OCI-LY3 (cell line): ENCODE measurements around the gene PCSK7.

Experiments
- H2AFZ ChIP-seq: fragments of 200-600, 300-600 bp; shearing (Covaris generic); 2 replicates; pipeline ENCODE4 v1.6.0; 2014; ENCODE audit warnings: antibody characterized with exemption, low read depth, low read length
- H3K27ac ChIP-seq: fragments of 200-600, 300-600 bp; sonication (generic); 2 replicates; pipeline ENCODE4 v1.5.1; 2014; ENCODE audit warnings: mild to moderate bottlenecking, low read length, moderate library complexity, mixed read lengths
- H3K27me3 ChIP-seq: fragments of 200-600, 300-600 bp; sonication (generic); 2 replicates; pipeline ENCODE4 v1.6.1; 2014; ENCODE audit warnings: low read depth, low read length, mixed read lengths
- H3K36me3 ChIP-seq: fragments of 200-600, 300-600 bp; sonication (generic); replicated peaks from 2 replicates; pipeline ENCODE3; 2014; ENCODE audit warnings: low read depth, low read length, mixed read lengths
- H3K4me1 ChIP-seq: fragments of 300-600, 200-600 bp; sonication (generic); 2 replicates; pipeline ENCODE4 v1.6.1; 2014; ENCODE audit warnings: low read length, mixed read lengths
- H3K4me2 ChIP-seq: fragments of 200-600, 300-600 bp; sonication (generic); 2 replicates; pipeline ENCODE4 v1.6.1; 2014; ENCODE audit warnings: low read length, mixed read lengths
- H3K4me3 ChIP-seq: fragments of 300-600, 200-600 bp; sonication (generic); 2 replicates; pipeline ENCODE4 v1.5.1; 2014; ENCODE audit warnings: antibody characterized with exemption, mild to moderate bottlenecking, low read length, moderate library complexity
- H3K79me2 ChIP-seq: fragments of 300-600, 200-600 bp; shearing (Covaris generic); 2 replicates; pipeline ENCODE4 v1.6.1; 2014; ENCODE audit warnings: mild to moderate bottlenecking, low read length, mixed read lengths
- H3K9ac ChIP-seq: fragments of 300-600, 200-600 bp; shearing (Covaris generic); 2 replicates; pipeline ENCODE4 v1.6.0; 2014; ENCODE audit warnings: mild to moderate bottlenecking, low read length, moderate library complexity
- H3K9me3 ChIP-seq: fragments of 200-600, 300-600 bp; shearing (Covaris generic); 2 replicates; pipeline ENCODE4 v1.6.1; 2014; ENCODE audit warnings: low read length, mixed read lengths; ENCODE audit not compliant: insufficient read depth
- H4K20me1 ChIP-seq: fragments of 200-600, 300-600 bp; sonication (generic); 2 replicates; pipeline ENCODE4 v1.6.1; 2016; ENCODE audit warnings: low read length, mixed read lengths; ENCODE audit not compliant: insufficient read depth
- EZH2phosphoT487 ChIP-seq: fragments of 200-600 bp; shearing (Covaris generic); IDR thresholded peaks from 2 replicates; pipeline ENCODE4 v1.6.1; 2018; ENCODE audit warnings: antibody characterized with exemption, mixed run types, low read depth
- TF ChIP-seq, protein P1 (sequence below): fragments of 200-600, 300-600 bp; sonication (generic); IDR thresholded peaks from 2 replicates; pipeline ENCODE4 v1.5.1; 2014; ENCODE audit warnings: antibody characterized with exemption, low read length, low read depth

The PCSK7 gene, protein sequence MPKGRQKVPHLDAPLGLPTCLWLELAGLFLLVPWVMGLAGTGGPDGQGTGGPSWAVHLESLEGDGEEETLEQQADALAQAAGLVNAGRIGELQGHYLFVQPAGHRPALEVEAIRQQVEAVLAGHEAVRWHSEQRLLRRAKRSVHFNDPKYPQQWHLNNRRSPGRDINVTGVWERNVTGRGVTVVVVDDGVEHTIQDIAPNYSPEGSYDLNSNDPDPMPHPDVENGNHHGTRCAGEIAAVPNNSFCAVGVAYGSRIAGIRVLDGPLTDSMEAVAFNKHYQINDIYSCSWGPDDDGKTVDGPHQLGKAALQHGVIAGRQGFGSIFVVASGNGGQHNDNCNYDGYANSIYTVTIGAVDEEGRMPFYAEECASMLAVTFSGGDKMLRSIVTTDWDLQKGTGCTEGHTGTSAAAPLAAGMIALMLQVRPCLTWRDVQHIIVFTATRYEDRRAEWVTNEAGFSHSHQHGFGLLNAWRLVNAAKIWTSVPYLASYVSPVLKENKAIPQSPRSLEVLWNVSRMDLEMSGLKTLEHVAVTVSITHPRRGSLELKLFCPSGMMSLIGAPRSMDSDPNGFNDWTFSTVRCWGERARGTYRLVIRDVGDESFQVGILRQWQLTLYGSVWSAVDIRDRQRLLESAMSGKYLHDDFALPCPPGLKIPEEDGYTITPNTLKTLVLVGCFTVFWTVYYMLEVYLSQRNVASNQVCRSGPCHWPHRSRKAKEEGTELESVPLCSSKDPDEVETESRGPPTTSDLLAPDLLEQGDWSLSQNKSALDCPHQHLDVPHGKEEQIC

DNA sequence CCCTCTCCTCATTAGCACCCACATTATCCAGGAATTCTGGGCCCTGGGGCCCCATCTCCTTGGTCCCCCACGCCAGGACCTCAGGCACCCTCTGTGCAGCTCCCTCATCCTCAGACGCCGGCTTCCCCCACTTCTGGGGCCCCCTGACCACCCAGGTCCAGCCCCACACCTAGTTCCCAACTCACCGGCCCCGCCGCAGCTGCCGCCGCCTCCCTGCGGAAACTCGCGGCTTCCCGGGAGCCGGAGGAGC is at the start of gene PCSK7:
Gene PCSK7 (minus strand): TSS at position 232 of the 250 bp plus-strand sequence. CDS start 2,229 bp downstream, outside the sequence.
- Histone ChIP-seq H3K79me2 (peaks cover 44% of the 10 kb centered on the region), H2AFZ (peak within 1 kb of the TSS; percentile 77; the same call in 1 of the 2 replicates), H3K4me1 (peaks cover 26% of the 10 kb centered on the region), H3K9me3 (no peaks in the 10 kb centered on the region), H4K20me1 (no peaks in the 10 kb centered on the region), H3K4me2 (peak within 1 kb of the TSS; percentile 94), H3K9ac (peak within 1 kb of the TSS; percentile 78), H3K27me3 (no peaks in the 10 kb centered on the region), H3K4me3 (peak within 1 kb of the TSS; percentile 97), H3K36me3 (peaks cover 21% of the 10 kb centered on the region), H3K27ac (peak within 1 kb of the TSS; percentile 76)
- TF ChIP-seq, protein P1, sequence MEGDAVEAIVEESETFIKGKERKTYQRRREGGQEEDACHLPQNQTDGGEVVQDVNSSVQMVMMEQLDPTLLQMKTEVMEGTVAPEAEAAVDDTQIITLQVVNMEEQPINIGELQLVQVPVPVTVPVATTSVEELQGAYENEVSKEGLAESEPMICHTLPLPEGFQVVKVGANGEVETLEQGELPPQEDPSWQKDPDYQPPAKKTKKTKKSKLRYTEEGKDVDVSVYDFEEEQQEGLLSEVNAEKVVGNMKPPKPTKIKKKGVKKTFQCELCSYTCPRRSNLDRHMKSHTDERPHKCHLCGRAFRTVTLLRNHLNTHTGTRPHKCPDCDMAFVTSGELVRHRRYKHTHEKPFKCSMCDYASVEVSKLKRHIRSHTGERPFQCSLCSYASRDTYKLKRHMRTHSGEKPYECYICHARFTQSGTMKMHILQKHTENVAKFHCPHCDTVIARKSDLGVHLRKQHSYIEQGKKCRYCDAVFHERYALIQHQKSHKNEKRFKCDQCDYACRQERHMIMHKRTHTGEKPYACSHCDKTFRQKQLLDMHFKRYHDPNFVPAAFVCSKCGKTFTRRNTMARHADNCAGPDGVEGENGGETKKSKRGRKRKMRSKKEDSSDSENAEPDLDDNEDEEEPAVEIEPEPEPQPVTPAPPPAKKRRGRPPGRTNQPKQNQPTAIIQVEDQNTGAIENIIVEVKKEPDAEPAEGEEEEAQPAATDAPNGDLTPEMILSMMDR: no peak
- TF ChIP-seq EZH2phosphoT487: no peak

DNA sequence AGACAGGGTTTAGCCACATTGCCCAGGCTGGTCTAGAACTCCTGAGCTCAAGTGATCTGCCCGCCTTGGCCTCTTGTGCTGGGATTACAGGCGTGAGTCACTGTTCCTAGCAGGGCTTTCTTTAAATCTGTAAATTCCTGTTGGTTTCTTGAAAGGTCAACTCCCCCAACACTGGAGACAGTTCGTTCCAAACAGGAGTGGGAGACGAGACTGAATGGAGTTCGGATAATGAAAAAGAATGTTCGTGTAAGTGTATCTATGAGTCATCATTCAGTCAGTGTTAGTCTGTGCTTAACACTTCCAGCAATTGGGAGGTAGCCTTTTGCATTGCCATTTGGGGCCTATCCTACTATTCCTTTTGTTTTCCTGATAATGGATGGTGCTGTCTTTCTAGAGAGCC is 49.3 kb upstream of the PCSK7 start:
- no peak overlapping the region for H3K4me3 ChIP-seq
- no peaks in the 10 kb centered on the region for H3K4me1 ChIP-seq
- H3K79me2 ChIP-seq: no peaks in the 10 kb centered on the region
- peaks cover 18% of the 10 kb centered on the region for H3K36me3 ChIP-seq
- no peak overlapping the region for H3K9ac ChIP-seq
- no peaks in the 10 kb centered on the region for H3K9me3 ChIP-seq
- H2AFZ ChIP-seq: no peak overlapping the region
- no peaks in the 10 kb centered on the region for H3K27me3 ChIP-seq
- no peak overlapping the region for H3K4me2 ChIP-seq
- H4K20me1 ChIP-seq: no peaks in the 10 kb centered on the region
- TF ChIP-seq, protein P1: no peak
- no peak for TF ChIP-seq EZH2phosphoT487
- no peak overlapping the region for H3K27ac ChIP-seq

DNA sequence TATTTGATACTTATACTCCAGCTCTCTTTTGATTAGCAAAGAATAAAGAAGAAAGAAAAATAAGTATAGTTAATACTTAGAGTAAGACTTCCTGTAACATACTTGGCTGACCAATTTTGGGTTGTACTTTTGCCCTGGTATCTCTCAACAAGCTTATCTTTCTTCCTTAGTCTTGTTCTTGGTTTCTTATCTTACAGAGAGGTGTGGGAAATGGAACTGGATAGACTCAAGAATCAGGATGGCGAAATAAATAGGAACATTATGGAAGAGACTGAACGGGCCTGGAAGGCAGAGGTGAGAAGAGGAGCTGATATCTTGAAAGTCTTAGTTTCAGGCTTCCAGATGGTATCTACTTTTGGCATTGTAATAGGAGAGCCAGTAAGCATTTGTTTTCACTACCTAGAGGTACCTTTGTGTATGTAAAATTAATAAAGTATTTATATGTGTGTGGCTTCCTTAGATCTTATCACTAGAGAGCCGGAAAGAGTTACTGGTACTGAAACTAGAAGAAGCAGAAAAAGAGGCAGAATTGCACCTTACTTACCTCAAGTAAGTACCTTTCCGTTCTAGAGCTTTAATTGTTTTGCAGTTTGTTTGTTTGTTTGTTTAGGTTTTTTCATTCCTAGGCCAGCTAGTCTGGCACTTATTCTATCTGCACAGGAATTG is 48.0 kb upstream of the PCSK7 start:
- Histone ChIP-seq H3K9ac (no peak overlapping the region), H3K27me3 (no peaks in the 10 kb centered on the region), H3K27ac (no peak overlapping the region), H3K4me3 (no peak overlapping the region), H2AFZ (no peak overlapping the region), H3K79me2 (no peaks in the 10 kb centered on the region), H3K9me3 (no peaks in the 10 kb centered on the region), H4K20me1 (no peaks in the 10 kb centered on the region), H3K4me2 (no peak overlapping the region), H3K36me3 (peaks cover 18% of the 10 kb centered on the region), H3K4me1 (no peaks in the 10 kb centered on the region)
- TF ChIP-seq, protein P1: no peak
- TF ChIP-seq EZH2phosphoT487: no peak

DNA sequence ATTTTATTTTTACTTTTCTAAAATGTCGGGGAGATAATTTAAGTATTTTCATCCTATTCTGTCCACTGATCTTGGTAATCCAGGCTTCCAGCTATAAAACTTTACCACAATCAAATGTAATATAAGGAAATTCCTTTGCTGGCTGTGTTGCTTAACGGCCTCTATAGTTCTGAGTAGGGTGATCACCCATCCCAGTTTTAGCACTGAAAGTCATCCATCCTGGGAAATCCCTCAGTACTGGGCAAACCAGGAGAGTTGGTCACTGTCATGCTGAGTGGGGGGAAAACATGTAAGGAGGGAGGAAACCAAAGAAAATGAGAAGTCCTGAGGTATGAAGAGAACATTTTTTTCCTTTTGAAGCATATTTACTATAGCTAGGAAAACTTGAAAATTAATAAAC is 46.5 kb upstream of the PCSK7 start:
- peaks cover 16% of the 10 kb centered on the region for H3K36me3 ChIP-seq
- TF ChIP-seq EZH2phosphoT487: no peak
- TF ChIP-seq, protein P1: no peak
- no peak overlapping the region for H3K4me3 ChIP-seq
- no peak overlapping the region for H3K27ac ChIP-seq
- no peak overlapping the region for H3K4me2 ChIP-seq
- no peaks in the 10 kb centered on the region for H3K27me3 ChIP-seq
- H3K9me3 ChIP-seq: no peaks in the 10 kb centered on the region
- no peaks in the 10 kb centered on the region for H3K79me2 ChIP-seq
- H3K9ac ChIP-seq: no peak overlapping the region
- H4K20me1 ChIP-seq: no peaks in the 10 kb centered on the region
- H2AFZ ChIP-seq: no peak overlapping the region
- H3K4me1 ChIP-seq: no peaks in the 10 kb centered on the region
